GM10266 (cell line): ENCODE results near the gene CSH1.
A peak's percentile ranks its signal among the peaks of the same experiment; 100 is the strongest.

Source experiments
- DNase-seq: peaks from one replicate; pipeline ENCODE4 v3.0.0; 2012; ENCODE audit errors: extremely low spot score
- TF ChIP-seq, protein P1 (sequence below): IDR thresholded peaks from 2 replicates; pipeline ENCODE4 v1.5.1; 2012; ENCODE audit warnings: mild to moderate bottlenecking, low read depth; ENCODE audit not compliant: control insufficient read depth, insufficient read depth; ENCODE audit errors: missing control alignments

The CSH1 gene

DNA sequence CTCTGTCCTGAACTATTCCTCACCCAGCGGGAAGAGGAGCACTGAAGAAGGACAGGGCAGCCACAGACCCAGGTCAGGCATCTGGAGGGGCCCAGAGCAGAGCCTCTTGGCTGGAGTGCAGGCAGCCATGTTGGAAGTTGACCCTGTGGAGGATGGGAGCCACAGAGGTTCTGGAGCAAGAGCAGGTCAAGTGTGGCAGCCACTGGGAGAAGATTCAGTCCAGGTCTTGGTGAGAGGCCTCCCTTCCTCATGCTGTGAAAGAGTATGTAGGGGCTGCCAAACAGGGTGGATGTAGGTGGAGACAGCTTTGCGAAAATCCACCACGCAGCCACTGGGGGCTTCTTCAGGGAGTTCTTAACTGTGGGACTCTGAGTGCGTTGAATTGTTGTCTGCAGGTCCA, 36.3 kb upstream of the CSH1 start:
- no peak for DNase-seq
- TF ChIP-seq, protein P1, sequence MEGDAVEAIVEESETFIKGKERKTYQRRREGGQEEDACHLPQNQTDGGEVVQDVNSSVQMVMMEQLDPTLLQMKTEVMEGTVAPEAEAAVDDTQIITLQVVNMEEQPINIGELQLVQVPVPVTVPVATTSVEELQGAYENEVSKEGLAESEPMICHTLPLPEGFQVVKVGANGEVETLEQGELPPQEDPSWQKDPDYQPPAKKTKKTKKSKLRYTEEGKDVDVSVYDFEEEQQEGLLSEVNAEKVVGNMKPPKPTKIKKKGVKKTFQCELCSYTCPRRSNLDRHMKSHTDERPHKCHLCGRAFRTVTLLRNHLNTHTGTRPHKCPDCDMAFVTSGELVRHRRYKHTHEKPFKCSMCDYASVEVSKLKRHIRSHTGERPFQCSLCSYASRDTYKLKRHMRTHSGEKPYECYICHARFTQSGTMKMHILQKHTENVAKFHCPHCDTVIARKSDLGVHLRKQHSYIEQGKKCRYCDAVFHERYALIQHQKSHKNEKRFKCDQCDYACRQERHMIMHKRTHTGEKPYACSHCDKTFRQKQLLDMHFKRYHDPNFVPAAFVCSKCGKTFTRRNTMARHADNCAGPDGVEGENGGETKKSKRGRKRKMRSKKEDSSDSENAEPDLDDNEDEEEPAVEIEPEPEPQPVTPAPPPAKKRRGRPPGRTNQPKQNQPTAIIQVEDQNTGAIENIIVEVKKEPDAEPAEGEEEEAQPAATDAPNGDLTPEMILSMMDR, result no peak

DNA sequence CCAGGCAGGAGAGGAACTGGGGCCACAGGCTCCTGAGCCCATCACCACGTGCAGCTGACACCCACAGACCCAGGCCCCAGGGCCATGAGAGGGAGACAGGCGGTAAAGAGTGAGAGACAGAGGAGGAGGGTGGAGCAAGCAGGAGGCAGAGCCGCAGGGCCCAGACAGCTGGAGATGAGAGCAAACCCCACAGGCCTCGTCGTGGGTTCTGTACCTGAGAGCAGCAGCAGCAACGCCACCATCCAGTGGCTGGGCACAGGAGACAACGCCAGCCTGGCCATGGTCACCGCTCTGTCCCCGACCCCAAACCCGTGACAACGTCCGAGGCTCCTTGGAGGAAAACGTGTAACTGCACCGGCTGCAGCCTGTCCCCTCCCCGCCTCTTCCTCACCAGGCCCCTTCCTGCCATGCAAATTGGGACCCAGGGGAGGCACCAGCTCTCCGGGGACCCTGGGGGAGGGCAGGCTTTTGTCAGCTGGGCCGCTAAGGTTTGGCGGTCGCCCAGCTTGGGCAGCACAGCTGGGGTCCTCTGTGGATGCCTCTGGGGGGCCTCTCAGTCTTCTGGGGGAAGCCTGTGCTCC, 35.7 kb upstream of the CSH1 start, which contains the start of gene CD79B:
Gene CD79B, minus strand, starts transcription at position 351 of the 581 bp plus-strand sequence. Its CDS starts 70 bp downstream, at position 281.
- TF ChIP-seq, protein P1, result no peak
- DNase-seq, result peak; percentile 84

DNA sequence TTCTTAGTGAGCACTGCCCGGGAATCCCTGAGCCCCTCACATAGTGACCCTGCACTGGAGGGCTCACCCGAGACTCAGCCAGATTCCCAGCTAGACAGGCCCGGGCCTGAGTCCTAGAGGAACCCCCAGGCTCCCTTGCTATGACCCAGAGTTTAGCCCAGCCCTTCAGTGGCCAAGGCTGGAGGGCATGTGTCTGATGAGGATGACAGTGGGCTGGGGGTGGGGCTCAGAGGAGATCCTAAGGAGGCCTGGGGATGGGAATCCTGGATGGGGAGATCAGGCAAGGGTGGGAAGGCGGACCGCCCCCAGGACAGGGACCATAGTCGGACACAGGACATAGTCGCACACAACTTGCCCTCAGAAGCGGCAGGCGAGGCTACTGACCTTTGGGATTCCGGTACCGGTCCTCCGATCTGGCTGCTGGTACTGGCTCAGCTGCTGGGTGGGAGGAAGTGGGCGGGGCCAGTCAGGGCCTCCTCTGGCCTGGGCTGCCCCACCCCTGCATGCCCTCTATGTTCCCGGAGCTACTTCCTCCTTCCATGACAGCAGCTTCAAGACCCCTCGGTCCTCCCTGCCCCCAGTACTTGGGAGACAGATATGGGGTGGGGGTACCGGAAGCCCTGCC, 34.7 kb upstream of the CSH1 start:
- DNase-seq, result peak; percentile 70
- TF ChIP-seq, protein P1, result no peak

DNA sequence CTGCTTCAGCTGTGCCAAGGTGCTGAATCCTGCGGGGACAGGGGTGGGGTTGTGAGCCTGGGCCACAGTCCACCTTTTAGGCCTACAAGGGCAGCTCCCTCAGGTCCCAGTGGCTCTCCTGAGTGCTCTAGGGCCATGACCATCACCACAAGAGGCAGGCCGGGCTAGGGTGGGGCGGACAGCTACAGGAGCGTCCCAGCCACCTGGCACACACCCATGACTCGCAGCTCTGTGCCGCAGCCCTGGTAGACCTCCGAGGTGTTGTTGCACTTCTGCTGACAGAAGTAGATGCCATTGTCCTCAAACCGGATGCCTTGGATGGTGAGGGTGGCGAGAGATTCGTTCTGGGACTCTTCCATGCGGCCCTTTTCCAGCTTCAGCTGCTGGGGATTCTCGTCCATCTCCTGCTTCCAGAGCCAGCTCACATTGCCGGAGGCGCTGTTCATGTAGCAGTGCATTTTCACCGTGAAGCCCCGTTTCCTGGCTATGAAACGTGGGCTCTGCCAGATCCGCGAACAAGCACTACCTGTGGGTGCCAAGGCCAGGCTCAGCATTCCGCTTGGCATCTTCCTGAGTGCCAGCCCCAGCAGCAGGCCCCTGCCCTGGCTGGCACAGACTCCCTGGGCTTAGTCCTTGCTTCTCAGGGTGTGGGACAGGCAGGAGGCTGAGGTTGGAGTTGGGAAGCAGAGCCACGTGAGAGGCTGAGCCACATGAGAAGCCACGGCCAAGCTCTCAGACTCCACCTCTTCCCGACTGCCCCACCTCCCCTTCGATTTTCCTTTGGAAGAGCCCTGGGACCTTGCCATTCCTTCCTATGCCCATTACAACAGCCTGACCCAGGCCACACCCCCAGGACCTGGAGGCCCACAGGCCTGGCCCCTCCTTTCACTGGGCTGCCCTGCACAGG, 33.7 kb upstream of the CSH1 start:
- no peak for DNase-seq
- TF ChIP-seq, protein P1, result no peak

DNA sequence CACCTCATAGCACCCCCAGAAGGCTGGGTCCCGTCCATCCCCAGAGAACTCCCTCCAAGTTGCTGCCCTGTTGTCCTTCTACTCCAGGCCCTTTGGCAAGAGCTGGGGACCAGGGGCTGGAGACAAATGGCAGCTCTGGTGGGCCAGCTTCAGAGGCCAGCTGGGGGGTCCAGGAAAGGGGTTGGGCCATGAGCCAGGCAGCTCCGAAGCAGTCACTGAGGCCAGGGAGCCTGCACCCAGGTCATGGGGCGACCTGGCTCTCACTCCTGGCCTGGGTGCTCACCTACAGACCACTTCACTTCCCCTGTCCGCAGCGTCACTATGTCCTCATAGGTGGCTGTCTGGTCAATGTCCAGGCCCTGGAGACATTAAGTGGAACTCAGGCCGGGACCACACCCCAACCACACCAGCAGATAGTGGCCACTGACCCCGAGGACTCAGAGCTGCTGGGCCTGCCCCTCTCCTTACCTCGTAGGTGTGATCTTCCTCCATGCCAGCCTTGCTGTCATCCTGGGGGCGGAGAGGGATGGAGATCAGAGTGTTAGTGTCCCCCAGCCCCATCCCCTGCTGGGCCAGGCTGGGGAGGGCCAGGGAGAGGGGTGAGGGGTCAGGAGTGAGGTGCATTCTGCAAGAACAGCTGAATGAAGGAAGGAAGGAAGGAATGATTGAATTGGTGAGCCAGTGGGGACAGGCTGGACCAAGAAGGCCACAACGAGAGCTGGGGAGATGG, 32.8 kb upstream of the CSH1 start:
- no peak for DNase-seq
- TF ChIP-seq, protein P1, result no peak

DNA sequence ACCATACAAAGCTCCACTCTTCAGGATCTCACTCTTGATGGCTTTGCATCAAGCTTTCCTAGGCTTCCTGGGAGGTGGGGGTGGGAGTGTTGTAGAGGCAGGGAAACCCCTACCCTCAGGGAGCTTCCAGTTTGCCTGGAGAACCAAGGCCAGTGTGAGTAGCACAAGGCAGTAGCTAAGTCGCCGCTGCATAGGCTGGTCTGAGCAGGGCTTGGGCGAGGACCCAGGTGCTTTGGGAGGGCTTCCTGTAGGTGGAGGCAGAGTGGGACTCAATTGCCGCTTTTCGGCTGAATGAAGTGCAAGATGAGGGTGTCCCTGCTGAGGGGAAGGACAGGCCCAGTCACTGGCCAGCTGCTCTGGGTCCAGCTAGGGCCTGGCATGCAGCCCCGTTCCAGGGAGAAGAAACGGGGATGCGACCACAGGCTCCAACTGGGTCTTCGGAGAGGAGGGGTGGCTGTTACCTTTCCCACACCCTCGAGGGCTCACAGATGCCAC, 31.8 kb upstream of the CSH1 start:
- TF ChIP-seq, protein P1, result no peak
- no peak for DNase-seq
